HEK293T (cell line): Measurements from ENCODE around the gene CFAP97D2.

Experiments
- CTBP1 ChIP-seq: fragments of 450-650 bp; IDR thresholded peaks from 2 replicates; pipeline ENCODE4 v1.6.1; 2016; ENCODE audit warnings: borderline replicate concordance
- ELF4 ChIP-seq: fragments of 450-650 bp; IDR thresholded peaks from 2 replicates; pipeline ENCODE4 v1.6.1; 2017; ENCODE audit warnings: antibody characterized with exemption
- FOXM1 ChIP-seq: fragments of 450-650 bp; IDR thresholded peaks from 2 replicates; pipeline ENCODE4 v1.6.1; 2017; ENCODE audit warnings: mild to moderate bottlenecking, borderline replicate concordance
- SP1 ChIP-seq: fragments of 450-650 bp; IDR thresholded peaks from 2 replicates; pipeline ENCODE4 v1.6.1; 2017
- SUZ12 ChIP-seq: fragments of 450-650 bp; IDR thresholded peaks from 2 replicates; pipeline ENCODE4 v1.6.1; 2016; ENCODE audit warnings: mild to moderate bottlenecking
- ZNF384 ChIP-seq: fragments of 450-650 bp; IDR thresholded peaks from 2 replicates; pipeline ENCODE4 v1.6.1; 2016

- no peak for TF ChIP-seq ELF4
- TF ChIP-seq SP1, result no peak
- TF ChIP-seq FOXM1, result no peak
- TF ChIP-seq CTBP1, result no peak
- no peak for TF ChIP-seq ZNF384
- no peak for TF ChIP-seq SUZ12
These were observed 45.1 kb downstream of the CFAP97D2 start for GRCh38 chr13:114224201-114224600.
